ENCODE results near the gene CD55.

GRCh38 chr1:207355060-207355459, 33.6 kb downstream of the CD55 start:
- TF ChIP-seq, protein P1, sequence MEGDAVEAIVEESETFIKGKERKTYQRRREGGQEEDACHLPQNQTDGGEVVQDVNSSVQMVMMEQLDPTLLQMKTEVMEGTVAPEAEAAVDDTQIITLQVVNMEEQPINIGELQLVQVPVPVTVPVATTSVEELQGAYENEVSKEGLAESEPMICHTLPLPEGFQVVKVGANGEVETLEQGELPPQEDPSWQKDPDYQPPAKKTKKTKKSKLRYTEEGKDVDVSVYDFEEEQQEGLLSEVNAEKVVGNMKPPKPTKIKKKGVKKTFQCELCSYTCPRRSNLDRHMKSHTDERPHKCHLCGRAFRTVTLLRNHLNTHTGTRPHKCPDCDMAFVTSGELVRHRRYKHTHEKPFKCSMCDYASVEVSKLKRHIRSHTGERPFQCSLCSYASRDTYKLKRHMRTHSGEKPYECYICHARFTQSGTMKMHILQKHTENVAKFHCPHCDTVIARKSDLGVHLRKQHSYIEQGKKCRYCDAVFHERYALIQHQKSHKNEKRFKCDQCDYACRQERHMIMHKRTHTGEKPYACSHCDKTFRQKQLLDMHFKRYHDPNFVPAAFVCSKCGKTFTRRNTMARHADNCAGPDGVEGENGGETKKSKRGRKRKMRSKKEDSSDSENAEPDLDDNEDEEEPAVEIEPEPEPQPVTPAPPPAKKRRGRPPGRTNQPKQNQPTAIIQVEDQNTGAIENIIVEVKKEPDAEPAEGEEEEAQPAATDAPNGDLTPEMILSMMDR (IDR thresholded peaks at IDR 0.05) = no peak
- no peak for TF ChIP-seq POLR2A (IDR thresholded peaks at IDR 0.05)

All from adrenal gland (tissue), 5 donors.